K562 (cell line): ENCODE data around the gene ZFHX2. TPM values are rescaled to one million over a fixed set of nuclear protein-coding genes. Genes with fewer than 3 reads are reported as not detected.

Experiments
- CTCF ChIP-seq, 3 experiments: IDR thresholded peaks in 2 of 3; conservative IDR thresholded peaks in 1 of 3; 2 replicates each; pipeline ENCODE4 v1.5.1; 2011 to 2012; ENCODE audit warnings: low read length in 3 of 3, mild to moderate bottlenecking in 3 of 3, control low read depth in 2 of 3, improper control_type of control experiment in 1 of 3, inconsistent platforms in 1 of 3, low read depth in 1 of 3, mixed read lengths in 1 of 3, moderate library complexity in 1 of 3; ENCODE audit not compliant: insufficient read depth in 2 of 3
- CTCFL ChIP-seq: IDR thresholded peaks from 2 replicates; pipeline ENCODE4 v1.6.1; 2011; ENCODE audit warnings: borderline replicate concordance, low read depth, mild to moderate bottlenecking, moderate library complexity, low read length; ENCODE audit not compliant: insufficient read depth, poor library complexity, severe bottlenecking
- DLX4 ChIP-seq: fragments of 250-450 bp; sonication (Bioruptor Pico); IDR thresholded peaks from 2 replicates; pipeline ENCODE4 v1.6.1; 2021; ENCODE audit warnings: mild to moderate bottlenecking
- JUND ChIP-seq, 2 experiments: IDR thresholded peaks; 2 replicates in 1 of 2; 3 replicates in 1 of 2; pipeline ENCODE4 v1.6.1; 2011; ENCODE audit warnings: borderline replicate concordance in 2 of 2, low read depth in 2 of 2, low read length in 2 of 2, improper control_type of control experiment in 1 of 2, missing biosample characterization in 1 of 2, missing genetic modification characterization in 1 of 2, missing genetic modification reagents in 1 of 2
- MIER1 ChIP-seq: fragments of 450-650 bp; IDR thresholded peaks from 2 replicates; pipeline ENCODE4 v1.6.1; 2016; ENCODE audit warnings: antibody characterized with exemption, mild to moderate bottlenecking, low read depth
- PTRF ChIP-seq: fragments of 450-650 bp; IDR thresholded peaks from 2 replicates; pipeline ENCODE4 v1.6.1; 2016; ENCODE audit warnings: mild to moderate bottlenecking, missing genetic modification characterization, missing compliant biosample characterization
- SNRNP70 ChIP-seq: fragments of 200-400 bp; formaldehyde crosslinking; optimal IDR thresholded peaks from 2 replicates; pipeline ENCODE3; 2017; ENCODE audit warnings: low read depth, low read length
- SREBF1 ChIP-seq: fragments of 150-350 bp; IDR thresholded peaks from 2 replicates; pipeline ENCODE4 v1.6.1; 2014; ENCODE audit warnings: antibody characterized with exemption, low read depth, low read length, borderline replicate concordance
- XRCC5 ChIP-seq: fragments of 200-400 bp; formaldehyde crosslinking; IDR thresholded peaks from 2 replicates; pipeline ENCODE4 v1.6.1; 2017; ENCODE audit warnings: low read depth, mild to moderate bottlenecking, low read length
- ZBTB2 ChIP-seq: fragments of 450-650 bp; IDR thresholded peaks from 2 replicates; pipeline ENCODE4 v1.6.1; 2016; ENCODE audit warnings: antibody characterized with exemption
- ZBTB33 ChIP-seq: sonication (generic); formaldehyde crosslinking; IDR thresholded peaks from 2 replicates; pipeline ENCODE4 v1.8.1; 2023; ENCODE audit warnings: mild to moderate bottlenecking, missing genetic modification reagents
- ZMIZ1 ChIP-seq, 2 experiments: fragments of 150-350 bp in 1 of 2; IDR thresholded peaks; 2 replicates each; pipeline ENCODE4 v1.6.1; 2012 to 2016; ENCODE audit warnings: low read depth in 2 of 2, low read length in 2 of 2, mild to moderate bottlenecking in 1 of 2, moderate library complexity in 1 of 2
- ZNF24 ChIP-seq: fragments of 450-650 bp; IDR thresholded peaks from 2 replicates; pipeline ENCODE4 v1.6.1; 2016
- polyA plus RNA-seq, 8 experiments: library from polyadenylated mRNA; depleted of rRNA in 4 of 8; stranded (reverse) in 5 of 8; unstranded in 3 of 8; fragments of >200 nt; fragmentation: Nextera tagmentation in 2 of 8; fragmentation: Illumina TruSeq in 1 of 8; extraction: Ambion mirVana in 2 of 8; extraction: Trizol in 1 of 8; gene quantifications; 2 replicates each; pipeline versions ENCODE4 v1.2.1 to v1.2.3, GENCODE V29; 2011 to 2014; ENCODE audit warnings: inconsistent platforms in 1 of 8, missing spikeins in 1 of 8
- total RNA-seq, 7 experiments: library from RNA; depleted of rRNA in 6 of 7; stranded (reverse); fragments of >200 nt in 6 of 7; fragmentation: Illumina TruSeq in 2 of 7; extraction: Trizol in 2 of 7; gene quantifications; 2 replicates each; pipeline versions ENCODE4 v1.2.1 to v1.2.3, GENCODE V29; 2011 to 2021; ENCODE audit warnings: low replicate concordance in 1 of 7

ZFHX2 gene
- total and polyA plus RNA-seq, 9 of the 15 experiments (the other 6 are each of a cell fraction or from before 2014, with no cell fraction given) = 0.06 to 0.11 (median 0.11) TPM; not detected in 4

GRCh38 chr14:23545740-23546365, 5.7 kb downstream of the ZFHX2 start (continued):
- TF ChIP-seq ZMIZ1 (IDR thresholded peaks at IDR 0.05; ENCODE audit: low read depth in 2 of 2, low read length in 2 of 2) (no peak), ZBTB33 (CRISPR knock-in tag) (no peak), MIER1 (no peak), ZBTB2 (no peak), DLX4 (CRISPR knock-in tag) (no peak), JUND (IDR thresholded peaks at IDR 0.05; ENCODE audit: borderline replicate concordance, low read depth, low read length) (no peak), JUND (tag; IDR thresholded peaks at IDR 0.05; ENCODE audit: borderline replicate concordance, low read depth, low read length) (no peak), CTCF (IDR thresholded peaks at IDR 0.05 in 2 of 3, conservative IDR thresholded peaks at IDR 0.05 in 1 of 3; ENCODE audit: insufficient read depth in 2 of 3, low read depth in 1 of 3, low read length in 3 of 3) (no peak), CTCFL (no peak), PTRF (no peak), SNRNP70 (no peak), XRCC5 (no peak), SREBF1 (no peak), ZNF24 (no peak)
